Hindlimb muscle (tissue), 1 donor: ENCODE data around the gene PLIN3. TPM values are rescaled to one million over a fixed set of nuclear protein-coding genes. Genes with fewer than 3 reads are reported as not detected.
A peak's percentile ranks its signal among the peaks of the same experiment; 100 is the strongest.
"Not testable (repeated sequence)": the region's sequence is repeated elsewhere in the genome, so short reads cannot be mapped to it uniquely, and the experiment has no call there.

ENCODE experiments used
- DNase-seq: peaks from one replicate; pipeline ENCODE4 v3.0.0-alpha.2; 2013
- polyA plus RNA-seq: library from polyadenylated mRNA; unstranded; fragments of 120-200 nt; gene quantifications from one replicate; pipeline ENCODE4 v1.2.1, GENCODE V29; 2013; ENCODE audit not compliant: insufficient read length

Gene PLIN3
- polyA plus RNA-seq, 1 donor: 47.6 TPM

DNA sequence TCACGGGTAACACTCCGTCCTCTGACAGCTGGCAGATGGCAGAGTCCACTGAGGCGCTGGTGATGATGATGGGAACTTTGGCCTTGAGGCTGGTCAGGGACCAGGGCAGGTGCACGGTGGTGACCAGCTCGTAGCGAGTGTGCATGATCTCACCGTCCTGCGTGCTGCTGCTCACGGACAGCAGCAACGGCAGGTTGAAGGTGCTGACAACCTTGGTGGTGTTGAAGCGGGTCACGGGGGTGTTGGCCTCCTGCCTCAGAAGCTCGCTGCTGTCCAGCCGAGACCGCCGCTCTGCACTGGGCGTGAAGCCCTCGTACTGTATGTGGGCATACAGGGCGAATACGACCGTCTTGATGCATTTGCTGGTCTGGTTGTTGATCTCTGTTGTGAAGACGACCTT is 23.6 kb upstream of the PLIN3 start:
- no peak for DNase-seq

DNA sequence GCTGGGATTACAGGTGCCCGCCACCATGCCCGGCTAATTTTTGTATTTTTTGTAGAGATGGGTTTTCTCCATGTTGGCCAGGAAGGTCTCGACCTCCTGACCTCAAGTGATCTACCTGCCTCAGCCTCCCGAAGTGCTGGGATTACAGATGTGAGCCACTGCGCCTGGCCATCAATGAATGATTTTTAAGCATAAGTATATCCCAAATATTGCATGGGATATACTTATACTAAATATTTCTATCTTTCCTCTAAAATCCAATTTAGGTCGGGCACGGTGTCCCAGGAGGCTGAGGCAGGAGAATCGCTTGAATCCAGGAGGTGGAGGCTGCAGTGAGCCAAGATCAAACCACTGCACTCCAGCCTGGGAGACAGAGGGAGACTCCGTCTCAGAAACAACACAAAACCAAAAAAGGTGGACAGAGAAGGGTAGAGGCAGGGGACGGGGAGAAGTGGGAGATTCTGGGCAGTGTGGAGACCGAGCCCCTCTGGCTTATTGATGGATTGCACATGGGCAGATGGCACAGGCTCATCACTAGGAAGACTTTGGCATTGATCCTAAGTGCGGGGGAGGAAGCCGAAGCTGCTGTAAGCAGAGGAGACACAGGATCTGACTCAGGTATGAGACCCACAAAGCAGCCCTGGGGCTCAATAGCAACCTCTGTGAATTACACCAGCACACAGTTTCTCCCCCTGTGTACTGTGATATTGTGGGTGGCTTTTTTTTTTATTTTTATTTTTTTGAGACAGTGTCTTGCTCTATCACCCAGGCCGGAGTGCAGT is 21.8 kb upstream of the PLIN3 start:
- no peak for DNase-seq

DNA sequence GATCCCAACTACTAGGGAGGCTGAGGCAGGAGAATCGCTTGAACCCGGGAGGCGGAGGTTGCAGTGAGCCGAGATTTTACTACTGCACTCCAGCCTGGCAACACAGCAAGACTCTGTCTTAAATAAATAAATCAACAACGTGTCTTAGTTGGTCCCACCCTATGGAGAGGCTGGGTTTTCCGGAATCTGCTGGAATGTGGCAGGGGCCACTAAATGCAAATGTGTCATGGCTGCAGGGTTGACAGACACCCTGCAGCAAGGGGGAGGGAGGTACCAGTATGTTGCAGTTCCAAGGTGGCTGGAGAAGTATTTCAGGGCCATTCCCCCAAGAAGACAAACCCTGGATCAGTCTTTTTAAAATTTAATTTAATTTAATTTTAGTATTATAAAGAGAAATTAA is 20.3 kb upstream of the PLIN3 start:
- not testable (repeated sequence) for DNase-seq

DNA sequence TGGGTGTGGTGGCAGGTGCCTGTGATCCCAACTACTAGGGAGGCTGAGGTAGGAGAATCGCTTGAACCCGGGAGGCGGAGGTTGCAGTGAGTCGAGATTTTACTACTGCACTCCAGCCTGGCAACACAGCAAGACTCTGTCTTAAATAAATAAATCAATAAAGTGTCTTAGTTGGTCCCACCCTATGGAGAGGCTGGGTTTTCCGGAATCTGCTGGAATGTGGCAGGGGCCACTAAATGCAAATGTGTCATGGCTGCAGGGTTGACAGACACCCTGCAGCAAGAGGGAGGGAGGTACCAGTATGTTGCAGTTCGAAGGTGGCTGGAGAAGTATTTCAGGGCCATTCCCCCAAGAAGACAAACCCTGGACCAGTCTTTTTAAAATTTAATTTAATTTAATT is 17.5 kb upstream of the PLIN3 start:
- not testable (repeated sequence) for DNase-seq

DNA sequence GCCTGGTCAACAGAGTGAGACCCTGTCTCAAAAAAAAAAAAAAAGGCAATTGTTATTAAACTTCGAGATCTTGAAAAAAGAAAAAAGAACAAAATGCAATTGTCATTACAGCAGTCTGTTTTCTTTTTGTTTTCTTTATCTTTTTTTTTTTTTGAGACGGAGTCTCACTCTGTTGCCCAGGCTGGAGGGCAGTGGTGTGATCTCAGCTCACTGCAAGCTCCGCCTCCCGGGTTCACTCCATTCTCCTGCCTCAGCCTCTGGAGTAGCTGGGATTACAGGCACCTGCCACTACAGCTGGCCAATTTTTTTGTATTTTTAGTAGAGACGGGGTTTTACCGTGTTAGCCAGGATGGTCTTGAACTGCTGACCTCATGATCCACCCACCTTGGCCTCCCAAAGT is 15.4 kb upstream of the PLIN3 start:
- DNase-seq: not testable (repeated sequence)

DNA sequence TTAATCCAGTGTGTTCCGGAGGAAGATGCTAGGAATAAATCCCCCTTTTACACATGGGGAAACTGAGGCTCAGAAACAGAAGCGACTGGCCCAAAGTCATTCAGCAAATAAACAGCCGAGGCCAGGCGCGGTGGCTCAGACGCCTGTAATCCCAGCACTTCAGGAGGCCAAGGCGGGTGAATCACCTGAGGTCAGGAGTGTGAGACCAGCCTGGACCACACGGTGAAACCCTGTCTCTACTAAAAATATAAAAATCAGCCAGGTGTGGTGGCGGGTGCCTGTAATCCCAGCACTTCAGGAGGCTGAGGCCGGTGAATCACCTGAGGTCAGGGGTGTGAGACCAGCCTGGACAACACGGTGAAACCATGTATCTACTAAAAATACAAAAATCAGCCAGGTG is 11.6 kb upstream of the PLIN3 start:
- no peak for DNase-seq

DNA sequence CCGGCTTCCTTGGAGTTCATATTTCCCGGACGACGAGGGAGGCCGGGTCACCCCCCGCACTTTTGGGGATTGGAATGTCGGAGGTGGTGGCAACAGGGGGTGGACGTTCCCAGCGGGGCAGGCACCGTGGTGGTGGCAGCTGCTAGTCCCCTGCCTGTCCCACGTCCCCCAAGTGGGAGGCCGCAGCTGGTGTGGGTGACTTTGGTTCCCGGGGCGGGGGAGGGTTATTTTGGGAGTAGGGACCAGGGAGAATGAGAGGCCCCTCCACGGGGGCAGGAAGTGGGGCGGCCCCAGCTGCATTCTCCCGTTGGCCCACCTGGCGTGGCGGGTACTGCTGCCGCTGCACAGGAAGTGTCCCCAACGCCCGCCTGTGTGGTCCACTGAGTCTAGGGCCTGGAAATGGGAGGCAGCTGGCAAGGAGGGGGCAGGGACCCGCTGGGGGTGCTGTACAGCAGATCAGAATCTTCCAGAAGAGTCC is 11.1 kb upstream of the PLIN3 start:
- DNase-seq: no peak

DNA sequence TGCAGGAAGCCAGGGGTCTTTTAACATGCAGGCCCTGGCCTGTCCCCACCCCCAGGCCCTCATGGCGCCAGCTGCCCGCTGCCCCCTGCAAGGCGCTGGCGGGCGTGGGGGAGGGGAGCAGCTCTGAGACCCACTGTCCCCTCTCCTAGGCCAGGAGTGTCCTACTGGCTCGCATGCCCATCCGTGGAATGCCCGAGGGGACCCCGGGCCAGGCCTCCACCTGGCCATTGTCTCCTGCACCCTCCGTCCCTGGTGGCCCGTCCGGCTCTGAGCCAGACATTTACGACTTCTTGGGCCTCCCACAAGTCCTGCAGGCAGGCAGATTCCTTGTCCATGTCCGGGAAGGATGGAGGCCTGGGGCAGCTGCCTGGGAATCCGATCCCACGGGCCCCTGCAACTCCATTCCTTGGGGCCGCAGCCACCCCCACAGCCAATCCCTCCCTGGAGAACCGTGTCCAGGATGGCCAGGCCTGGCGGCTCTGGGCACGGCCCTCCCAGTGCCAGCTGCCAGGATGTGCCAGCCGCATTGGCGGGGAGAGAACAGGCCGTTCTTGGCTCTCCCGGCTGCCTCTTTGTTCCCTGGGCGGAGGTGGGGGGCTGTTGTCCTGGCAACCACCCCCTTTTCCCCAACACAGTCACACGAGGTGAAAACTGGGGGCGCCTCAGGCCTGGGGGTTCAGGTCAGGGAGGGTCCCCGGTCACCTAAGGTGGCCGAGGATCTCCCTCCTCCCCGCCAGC is 10.5 kb upstream of the PLIN3 start:
- no peak for DNase-seq

DNA sequence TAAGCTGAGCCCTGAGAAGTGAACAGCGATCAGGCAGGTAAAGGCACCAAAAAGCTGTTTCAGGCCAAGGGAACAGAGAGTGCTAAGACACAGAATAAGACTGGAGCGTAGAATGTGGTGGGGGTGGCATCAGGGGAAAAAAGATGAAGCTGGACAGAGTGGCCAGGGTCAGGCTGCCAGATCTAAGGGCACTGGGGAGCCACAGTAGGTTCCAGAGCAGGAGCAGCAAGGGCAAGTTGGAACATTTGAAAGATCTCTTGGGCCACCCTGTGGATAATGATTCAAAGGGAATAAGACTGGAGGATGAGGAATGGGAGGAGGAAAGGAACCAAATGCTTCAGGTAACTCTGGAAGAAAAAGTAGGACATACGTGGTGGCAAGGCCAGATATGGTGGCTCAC is 6.5 kb upstream of the PLIN3 start:
- DNase-seq: no peak

DNA sequence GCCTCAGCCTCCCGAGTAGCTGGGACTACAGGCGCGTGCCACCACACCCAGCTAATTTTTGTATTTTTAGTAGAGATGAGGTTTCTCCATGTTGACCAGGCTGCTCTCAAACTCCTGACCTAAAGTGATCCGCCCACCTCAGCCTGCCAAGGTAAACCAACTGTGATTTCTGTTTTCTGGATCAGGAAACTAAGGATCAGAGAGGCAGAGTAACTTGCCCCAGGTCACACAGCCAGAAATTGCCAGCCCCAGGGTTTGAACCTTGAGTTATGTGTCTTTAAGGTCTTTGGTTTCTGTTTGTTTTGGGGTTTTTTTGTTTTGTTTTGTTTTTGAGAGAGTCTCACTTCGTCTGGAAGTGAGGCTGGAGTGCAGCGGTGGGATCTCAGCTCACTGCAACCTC is 4.2 kb upstream of the PLIN3 start:
- no peak for DNase-seq

DNA sequence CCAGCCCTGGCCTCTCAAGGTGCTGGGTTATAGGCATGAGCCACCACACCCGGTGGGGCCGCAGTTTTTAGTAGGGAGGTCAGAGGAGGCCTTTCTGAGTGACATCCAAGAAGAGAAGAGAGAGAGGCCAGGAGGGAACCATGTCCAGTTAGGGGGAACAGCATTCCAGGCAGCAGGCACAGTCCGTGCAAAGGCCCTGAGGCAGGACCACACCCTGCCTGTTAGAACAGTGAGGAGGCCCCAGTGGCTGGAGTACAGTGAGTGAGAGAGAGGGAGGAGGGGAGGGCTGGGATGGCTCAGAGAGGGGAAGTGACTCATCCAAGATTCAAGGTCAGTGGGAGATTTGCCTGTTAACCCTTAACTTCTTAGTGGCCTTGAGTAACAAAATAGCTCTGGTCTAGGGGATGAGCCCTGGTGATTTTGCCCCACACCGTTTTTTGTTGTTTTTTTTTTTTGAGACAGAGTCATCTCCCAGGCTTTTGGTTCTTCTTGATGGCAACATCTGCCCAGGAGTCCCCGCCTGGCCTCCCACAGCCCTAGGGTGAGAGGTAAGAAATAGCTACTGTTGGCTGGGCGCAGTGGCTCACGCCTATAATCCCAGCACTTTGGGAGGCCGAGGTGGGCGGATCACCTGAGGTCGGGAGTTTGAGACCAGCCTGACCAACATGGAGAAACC is 2.7 kb upstream of the PLIN3 start:
- DNase-seq: peak; percentile 32

DNA sequence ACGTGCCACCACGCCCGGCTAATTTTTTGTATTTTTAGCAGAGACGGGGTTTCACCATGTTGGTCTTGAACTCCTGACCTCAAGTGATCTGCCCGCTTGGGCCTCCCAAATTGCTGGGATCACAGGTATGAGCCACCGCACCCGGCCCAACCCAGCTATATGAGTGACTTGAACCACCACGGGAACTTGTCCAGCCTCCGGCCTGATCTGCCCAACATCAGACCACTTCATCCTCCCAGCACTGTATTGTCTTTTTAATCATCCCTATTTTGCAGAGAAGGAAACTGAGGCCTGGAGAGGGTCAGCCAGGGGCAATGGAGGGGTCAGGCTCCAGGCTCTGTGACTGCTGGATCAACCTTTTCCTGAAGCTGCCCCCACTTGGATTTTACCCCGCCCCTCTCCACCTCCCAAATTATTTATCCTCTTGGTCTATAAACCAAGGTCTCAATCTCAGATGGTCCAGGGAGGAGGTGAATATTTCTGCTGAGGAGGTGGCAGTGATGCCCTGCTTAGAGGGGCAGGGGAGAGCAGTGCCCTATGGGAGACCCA is 893 bp upstream of the PLIN3 start:
- DNase-seq: no peak

DNA sequence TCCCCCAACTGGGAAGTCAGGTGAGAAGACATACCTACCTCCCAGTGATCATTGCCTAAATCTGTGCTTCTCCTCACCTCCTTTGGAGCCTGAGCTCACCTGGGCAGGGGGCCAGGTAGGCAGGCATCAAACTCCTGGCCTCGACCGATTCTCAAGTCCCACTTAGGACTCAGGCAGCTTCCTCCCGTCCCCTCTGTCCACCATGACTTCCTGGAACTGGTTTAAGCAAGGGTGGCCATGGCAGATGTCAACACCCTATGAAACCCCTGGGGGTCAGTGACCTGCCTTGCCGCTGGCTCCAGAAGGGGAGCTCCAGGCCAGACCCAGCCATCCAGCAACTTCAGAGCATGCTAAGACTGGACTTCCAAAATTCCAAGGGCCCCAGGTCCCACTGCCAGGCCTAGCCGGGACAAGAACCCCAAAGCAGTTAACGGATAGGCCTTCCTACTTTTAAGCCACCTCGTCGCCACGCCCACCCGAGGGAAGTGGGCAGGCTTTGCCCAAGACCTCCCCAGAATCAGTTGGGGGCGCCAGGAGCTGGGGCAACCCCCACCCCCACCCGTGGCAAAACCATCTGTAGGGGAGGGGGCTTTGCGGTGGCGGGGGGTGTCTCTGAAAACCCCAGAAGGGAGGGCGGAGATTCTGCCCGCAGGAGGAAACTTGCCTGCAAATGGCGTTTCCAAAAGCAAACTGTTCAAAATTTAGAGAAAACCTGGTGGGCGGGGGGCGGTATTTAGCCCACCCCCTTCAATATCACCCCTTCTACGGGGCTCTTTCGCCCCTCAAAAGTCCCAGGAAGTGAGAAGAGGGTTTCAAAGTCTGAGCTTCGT is 657 bp downstream of the PLIN3 start:
- peak; percentile 69 for DNase-seq

DNA sequence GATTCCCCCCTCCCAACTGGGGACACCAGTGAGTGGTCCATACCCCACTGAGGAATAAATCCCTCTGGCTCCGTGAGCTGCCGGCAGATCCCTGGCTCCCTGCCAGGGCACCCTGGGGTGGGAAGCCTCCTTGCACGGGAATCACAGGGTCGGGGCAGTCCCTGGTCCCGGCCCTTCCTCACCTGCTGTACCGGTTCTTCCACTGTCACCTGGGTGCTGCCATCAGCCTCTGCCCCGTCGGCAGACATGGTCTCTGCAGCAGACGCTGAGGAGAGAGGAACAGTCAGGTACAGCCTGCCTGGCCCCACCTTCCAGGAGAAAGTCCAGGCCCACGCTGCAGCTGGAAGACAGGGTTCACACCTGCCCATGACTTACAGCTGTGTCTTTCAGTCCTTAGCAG is 6.3 kb downstream of the PLIN3 start:
- no peak for DNase-seq

DNA sequence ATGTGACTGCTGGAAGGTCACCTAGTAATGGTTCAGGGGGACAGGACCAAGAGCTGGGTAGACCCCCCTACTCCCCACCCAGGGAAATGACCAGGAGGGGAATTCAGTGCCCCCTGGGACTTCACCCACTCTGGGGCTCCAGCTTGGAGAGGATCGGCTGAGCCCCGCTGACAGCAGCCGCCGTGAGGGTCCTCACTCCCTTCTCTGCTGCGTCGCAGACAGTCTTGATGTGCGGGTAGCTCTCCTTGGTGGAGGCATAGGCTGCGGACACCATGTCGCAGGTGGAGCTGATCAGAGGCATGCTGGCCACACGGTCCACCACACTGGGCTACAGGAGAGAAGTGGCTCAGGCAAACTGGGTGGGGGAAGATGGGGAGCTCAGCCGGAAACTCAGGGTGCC is 7.8 kb downstream of the PLIN3 start:
- no peak for DNase-seq

DNA sequence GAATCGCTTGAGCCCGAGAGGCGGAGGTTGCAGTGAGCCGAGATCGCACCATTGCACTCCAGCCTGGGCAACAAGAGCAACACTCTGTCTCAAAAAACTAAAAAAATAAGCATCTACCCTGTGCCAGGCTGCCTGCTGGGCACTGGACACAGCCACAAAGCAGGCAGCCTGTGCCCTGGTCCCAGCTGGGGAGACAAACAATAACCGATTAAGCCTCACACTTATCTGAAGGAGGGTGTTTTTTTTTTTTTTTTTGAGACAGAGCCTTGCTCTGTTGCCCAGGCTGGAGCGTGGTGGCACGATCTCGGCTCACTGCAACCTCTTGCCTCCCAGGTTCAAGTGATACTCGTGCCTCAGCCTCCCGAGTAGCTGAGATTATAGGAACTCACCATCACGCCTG is 11.0 kb downstream of the PLIN3 start:
- not testable (repeated sequence) for DNase-seq

DNA sequence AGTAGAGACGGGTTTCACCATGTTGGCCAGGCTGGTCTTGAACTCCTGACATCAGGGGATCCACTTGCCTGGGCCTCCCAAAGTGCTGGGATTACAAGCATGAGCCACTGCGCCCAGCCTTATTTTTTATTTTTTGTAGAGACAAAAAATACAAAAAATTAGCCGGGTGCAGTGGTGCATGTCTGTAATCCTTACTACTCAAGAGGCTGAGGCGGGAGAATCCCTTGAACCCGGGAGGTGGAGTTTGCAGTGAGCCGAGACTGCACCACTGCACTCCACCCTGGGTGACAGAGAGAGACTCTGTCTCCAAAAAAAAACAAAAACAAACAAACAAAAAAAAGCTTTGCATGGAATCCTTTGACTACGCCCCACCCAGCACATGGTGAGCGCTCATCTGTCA is 14.0 kb downstream of the PLIN3 start:
- DNase-seq: not testable (repeated sequence)

DNA sequence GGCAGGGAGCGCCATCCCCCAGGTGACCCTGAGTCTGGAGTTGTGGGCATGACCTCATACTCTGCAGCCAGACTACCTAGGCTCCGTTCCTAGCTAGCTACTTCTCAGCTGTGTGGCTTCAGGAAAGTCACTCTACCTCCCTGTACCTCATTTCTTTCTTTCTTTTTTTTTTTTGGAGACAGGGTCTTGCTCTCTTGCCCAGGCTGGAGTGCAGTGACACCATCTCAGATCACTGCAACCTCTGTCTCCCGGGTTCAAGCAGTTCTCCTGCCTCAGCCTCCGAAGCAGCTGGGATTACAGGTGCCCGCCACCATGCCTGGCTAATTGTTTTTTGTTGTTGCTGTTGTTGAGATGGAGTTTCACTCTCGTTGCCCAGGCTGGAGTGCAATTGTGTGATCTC is 15.0 kb downstream of the PLIN3 start:
- no peak for DNase-seq

DNA sequence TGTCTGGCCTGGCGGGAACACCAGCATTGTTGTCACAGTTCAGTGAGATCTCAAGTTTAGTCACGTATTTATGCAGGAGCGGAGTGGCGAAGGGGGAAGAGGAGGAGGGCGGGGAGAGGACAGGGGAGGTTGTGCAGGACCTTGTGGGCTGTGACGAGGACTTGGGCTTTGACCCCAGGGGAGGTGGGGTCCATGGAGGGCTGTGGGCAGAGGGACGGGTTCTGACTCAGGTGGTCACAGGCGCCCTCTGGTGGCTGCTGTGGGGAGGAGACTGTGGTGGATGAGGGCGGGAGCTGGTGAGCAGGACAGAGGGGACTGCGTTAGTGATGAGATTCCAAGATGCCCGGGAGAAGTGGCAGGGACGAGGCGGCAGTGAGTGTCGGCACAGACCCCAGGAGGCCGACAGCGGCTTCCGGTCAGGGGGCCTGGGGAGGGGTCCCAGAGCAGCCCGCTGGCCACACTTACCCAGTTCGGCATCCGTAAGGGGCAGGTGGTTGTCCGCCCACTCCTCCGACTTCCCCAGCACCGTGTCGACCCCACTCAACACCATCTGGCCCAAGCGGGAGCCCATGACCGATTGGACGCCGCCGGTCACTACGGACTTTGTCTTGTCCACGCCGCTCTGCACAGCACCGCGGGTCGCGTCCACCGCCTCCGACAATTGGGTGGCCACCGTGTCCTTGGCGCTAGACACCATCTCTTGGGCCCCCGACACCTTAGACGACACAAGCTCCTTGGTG is 15.7 kb downstream of the PLIN3 start:
- DNase-seq: peak; percentile 52

DNA sequence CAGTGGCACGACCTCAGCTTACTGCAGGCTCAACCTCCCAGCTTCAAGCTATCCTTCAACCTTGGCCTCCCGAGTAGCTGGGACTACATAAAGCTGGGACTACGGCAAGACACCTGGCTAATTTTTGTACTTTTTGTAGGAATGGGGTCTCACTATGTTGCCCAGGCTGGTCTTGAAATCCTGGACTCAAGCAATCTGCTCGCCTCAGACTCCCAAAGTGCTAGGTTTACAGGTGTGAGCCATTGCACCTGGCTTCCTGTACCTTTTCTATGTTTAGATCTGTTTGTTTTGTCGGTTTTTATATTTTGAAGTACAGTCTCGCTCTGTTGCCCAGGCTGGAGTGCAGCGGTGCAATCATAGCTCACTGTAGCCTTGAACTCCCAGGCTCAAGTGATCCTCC is 18.4 kb downstream of the PLIN3 start:
- DNase-seq: no peak

DNA sequence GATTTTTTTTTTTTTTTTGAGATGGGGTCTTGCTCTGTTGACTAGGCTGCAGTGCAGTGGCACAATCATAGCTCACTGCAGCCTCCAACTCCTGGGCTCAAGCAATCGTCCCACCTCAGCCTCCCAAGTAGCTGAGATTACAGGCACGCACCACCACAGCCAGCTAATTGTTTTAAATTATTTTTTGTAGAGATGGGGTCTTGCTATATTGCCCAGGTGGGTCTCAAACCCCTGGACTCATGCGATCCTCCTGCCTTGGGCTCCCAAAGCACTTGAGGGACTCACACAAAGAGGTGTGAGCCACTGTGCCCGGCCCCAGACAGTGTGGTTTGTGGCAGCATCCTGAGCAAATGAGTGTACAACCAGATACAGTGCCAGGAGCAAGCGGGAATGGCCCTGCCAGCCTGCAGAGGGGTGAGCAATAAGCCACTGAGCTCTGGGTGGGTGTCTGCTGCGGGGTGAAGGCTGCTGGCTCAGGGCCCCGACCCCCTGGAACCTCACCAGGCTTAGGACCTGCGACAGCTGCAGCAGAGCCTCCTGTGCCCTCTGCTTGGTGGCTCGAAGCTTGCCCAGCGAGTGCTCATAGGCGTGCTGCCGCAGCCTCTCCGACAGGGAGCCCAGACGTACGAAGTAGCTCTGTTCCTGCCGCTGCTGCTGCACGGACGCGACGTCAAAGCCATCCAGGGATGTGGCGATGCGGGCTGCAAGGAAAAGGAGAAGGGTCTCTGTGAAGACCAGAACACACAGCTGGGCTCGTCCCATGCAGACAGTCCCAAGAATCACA is 20.1 kb downstream of the PLIN3 start:
- DNase-seq: no peak
